Panc1 (cell line): ENCODE data around the gene NAA80. TPM values are rescaled to one million over a fixed set of nuclear protein-coding genes. Genes with fewer than 3 reads are reported as not detected.

Experiments
- ATAC-seq: fragments of 200-7000 bp; cut with Tn5 transposase; 2 replicates; pipeline ENCODE4 v1.9.1; 2020; ENCODE audit warnings: mild to moderate bottlenecking, moderate library complexity
- BruUV-seq: library from RNA; stranded (reverse); fragments of 400-500 nt; replicated peaks from 2 replicates; lab custom pipeline; 2021; lab: Mats Ljungman, UMichigan
- CTCF ChIA-PET: fragments of 300-600 bp; sonication (Branson Sonifier 250); formaldehyde crosslinking; loops from one replicate; lab custom pipeline; 2022; ENCODE audit warnings: antibody characterized with exemption; lab: Charles Lee
- POLR2A ChIA-PET: fragments of 300-600 bp; sonication (Branson Sonifier 250); formaldehyde crosslinking; loops from one replicate; lab custom pipeline; 2022; ENCODE audit warnings: antibody characterized with exemption; lab: Charles Lee
- DNase-seq: peaks from one replicate; pipeline ENCODE4 v3.0.0-alpha.2; 2010; ENCODE audit warnings: low read depth, low spot score
- H3K27ac ChIP-seq: 2 replicates; pipeline ENCODE4 v1.5.1; 2011; ENCODE audit warnings: mild to moderate bottlenecking, low read length, inconsistent platforms
- H3K27me3 ChIP-seq: fragments of 200-500 bp; sonication (Bioruptor generic); 2 replicates; pipeline ENCODE4 v1.6.0; 2014; ENCODE audit warnings: low read length, inconsistent platforms; ENCODE audit not compliant: control insufficient read depth, insufficient read depth
- H3K36me3 ChIP-seq: fragments of 200-500 bp; sonication (Bioruptor generic); 2 replicates; pipeline ENCODE4 v1.5.1; 2014; ENCODE audit warnings: inconsistent platforms, mild to moderate bottlenecking, low read length, moderate library complexity; ENCODE audit not compliant: control insufficient read depth, insufficient read depth
- H3K4me1 ChIP-seq: 2 replicates; pipeline ENCODE4 v1.5.1; 2011; ENCODE audit warnings: inconsistent platforms, mild to moderate bottlenecking, low read length, moderate library complexity; ENCODE audit not compliant: control insufficient read depth, insufficient read depth
- H3K4me3 ChIP-seq, 2 experiments: 2 replicates each; pipeline ENCODE4 v1.5.1; 2011 to 2012; ENCODE audit warnings: low read depth in 2 of 2, low read length in 2 of 2, mild to moderate bottlenecking in 2 of 2, inconsistent platforms in 1 of 2, moderate library complexity in 1 of 2
- H3K9me3 ChIP-seq: fragments of 200-500 bp; sonication (Bioruptor generic); 2 replicates; pipeline ENCODE4 v1.5.1; 2014; ENCODE audit warnings: low read depth, mild to moderate bottlenecking, inconsistent platforms, low read length, moderate library complexity; ENCODE audit not compliant: control insufficient read depth, insufficient read depth
- POLR2AphosphoS5 ChIP-seq: IDR thresholded peaks from 2 replicates; pipeline ENCODE4 v1.6.1; 2012; ENCODE audit warnings: mild to moderate bottlenecking, low read depth, low read length, moderate library complexity
- SIN3A ChIP-seq: IDR thresholded peaks from 2 replicates; pipeline ENCODE4 v1.6.1; 2012; ENCODE audit warnings: low read depth, mild to moderate bottlenecking, low read length, moderate library complexity, borderline replicate concordance; ENCODE audit not compliant: insufficient read depth
- TCF7L2 ChIP-seq: IDR thresholded peaks from 2 replicates; pipeline ENCODE4 v1.6.1; 2011; ENCODE audit warnings: mild to moderate bottlenecking, low read depth, low read length, inconsistent platforms
- in situ Hi-C: cut with HindIII; loops from 2 replicates; pipeline ENCODE4 v1.10.0; 2016; ENCODE audit warnings: low sequenced_read_pairs, low pct_unique_long_range_greater_than_20kb
- intact Hi-C: fragments of 100-400 bp; cut with micrococcal nuclease; formaldehyde crosslinking; loops from one replicate; pipeline ENCODE4 v1.10.0; 2022; ENCODE audit not compliant: unreplicated experiment
- total RNA-seq: library from RNA; stranded (reverse); gene quantifications from one replicate; pipeline ENCODE4 v1.2.1, GENCODE V29; 2021; ENCODE audit not compliant: unreplicated experiment
- TF ChIP-seq, protein P1 (sequence below): fragments of 450-650 bp; IDR thresholded peaks from 2 replicates; pipeline ENCODE4 v1.5.1; 2017; ENCODE audit warnings: mild to moderate bottlenecking
- TF ChIP-seq, protein P2 (sequence below), 2 experiments: IDR thresholded peaks; 2 replicates each; pipeline ENCODE4 v1.6.1; 2011 to 2012; ENCODE audit warnings: low read depth in 2 of 2, control low read depth in 1 of 2, low read length in 1 of 2, mild to moderate bottlenecking in 1 of 2, moderate library complexity in 1 of 2; ENCODE audit not compliant: insufficient read depth in 1 of 2

Gene NAA80
- total RNA-seq, 1 experiment from 2014 or later, result 7.2 TPM

DNA sequence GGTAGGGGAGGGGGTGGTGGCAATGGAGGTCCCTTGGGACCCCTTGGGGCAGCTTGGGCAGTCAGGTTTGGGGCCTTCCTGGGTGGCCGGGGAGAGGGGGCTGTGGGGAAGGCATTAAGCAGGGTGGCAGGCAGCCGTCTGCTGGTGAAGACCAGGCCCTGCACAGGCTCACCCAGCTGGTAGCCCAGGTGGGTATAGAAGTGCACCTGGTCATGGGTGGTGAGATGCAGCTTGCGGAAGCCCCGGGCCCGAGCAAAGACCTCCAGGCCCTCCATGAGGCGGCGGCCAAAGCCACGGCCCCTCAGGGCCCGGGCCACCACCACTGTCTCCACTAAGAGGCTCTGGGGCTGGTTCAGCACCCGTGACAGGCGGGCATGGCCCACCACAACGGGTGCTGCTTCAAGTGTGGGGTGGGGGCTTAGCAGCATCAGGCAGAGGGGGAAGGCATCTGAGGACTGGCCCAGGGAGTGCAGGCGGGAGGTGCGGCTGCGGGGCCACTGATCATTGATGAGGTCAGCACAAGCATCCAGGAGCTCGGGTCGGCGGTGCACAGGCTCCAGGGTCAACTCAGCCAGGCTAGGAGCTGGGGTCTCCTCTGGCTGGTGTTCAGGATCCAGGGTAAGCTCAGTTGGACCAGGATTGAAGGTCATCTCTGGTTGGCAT lies 2.4 kb downstream of the NAA80 start:
- Histone ChIP-seq H3K4me1 (peaks cover 10% of the 10 kb centered on the region), H3K27me3 (no peaks in the 10 kb centered on the region), H3K9me3 (no peaks in the 10 kb centered on the region), H3K36me3 (no peaks in the 10 kb centered on the region), H3K27ac (no peak overlapping the region), H3K4me3 (no peak overlapping the region)
- BruUV-seq, result no TSS peak
- no peak for DNase-seq
- CTCF ChIA-PET, result interaction anchor here (0.6 kb wide), 1 partner anchor 265 kb away, joined by 3 read pairs; no protein-coding TSS in a partner anchor
- in situ Hi-C loops, result no loop called here
- TF ChIP-seq SIN3A (no peak), TCF7L2 (no peak), POLR2AphosphoS5 (no peak)
- TF ChIP-seq, protein P1, sequence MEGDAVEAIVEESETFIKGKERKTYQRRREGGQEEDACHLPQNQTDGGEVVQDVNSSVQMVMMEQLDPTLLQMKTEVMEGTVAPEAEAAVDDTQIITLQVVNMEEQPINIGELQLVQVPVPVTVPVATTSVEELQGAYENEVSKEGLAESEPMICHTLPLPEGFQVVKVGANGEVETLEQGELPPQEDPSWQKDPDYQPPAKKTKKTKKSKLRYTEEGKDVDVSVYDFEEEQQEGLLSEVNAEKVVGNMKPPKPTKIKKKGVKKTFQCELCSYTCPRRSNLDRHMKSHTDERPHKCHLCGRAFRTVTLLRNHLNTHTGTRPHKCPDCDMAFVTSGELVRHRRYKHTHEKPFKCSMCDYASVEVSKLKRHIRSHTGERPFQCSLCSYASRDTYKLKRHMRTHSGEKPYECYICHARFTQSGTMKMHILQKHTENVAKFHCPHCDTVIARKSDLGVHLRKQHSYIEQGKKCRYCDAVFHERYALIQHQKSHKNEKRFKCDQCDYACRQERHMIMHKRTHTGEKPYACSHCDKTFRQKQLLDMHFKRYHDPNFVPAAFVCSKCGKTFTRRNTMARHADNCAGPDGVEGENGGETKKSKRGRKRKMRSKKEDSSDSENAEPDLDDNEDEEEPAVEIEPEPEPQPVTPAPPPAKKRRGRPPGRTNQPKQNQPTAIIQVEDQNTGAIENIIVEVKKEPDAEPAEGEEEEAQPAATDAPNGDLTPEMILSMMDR, result no peak
- TF ChIP-seq, protein P2, sequence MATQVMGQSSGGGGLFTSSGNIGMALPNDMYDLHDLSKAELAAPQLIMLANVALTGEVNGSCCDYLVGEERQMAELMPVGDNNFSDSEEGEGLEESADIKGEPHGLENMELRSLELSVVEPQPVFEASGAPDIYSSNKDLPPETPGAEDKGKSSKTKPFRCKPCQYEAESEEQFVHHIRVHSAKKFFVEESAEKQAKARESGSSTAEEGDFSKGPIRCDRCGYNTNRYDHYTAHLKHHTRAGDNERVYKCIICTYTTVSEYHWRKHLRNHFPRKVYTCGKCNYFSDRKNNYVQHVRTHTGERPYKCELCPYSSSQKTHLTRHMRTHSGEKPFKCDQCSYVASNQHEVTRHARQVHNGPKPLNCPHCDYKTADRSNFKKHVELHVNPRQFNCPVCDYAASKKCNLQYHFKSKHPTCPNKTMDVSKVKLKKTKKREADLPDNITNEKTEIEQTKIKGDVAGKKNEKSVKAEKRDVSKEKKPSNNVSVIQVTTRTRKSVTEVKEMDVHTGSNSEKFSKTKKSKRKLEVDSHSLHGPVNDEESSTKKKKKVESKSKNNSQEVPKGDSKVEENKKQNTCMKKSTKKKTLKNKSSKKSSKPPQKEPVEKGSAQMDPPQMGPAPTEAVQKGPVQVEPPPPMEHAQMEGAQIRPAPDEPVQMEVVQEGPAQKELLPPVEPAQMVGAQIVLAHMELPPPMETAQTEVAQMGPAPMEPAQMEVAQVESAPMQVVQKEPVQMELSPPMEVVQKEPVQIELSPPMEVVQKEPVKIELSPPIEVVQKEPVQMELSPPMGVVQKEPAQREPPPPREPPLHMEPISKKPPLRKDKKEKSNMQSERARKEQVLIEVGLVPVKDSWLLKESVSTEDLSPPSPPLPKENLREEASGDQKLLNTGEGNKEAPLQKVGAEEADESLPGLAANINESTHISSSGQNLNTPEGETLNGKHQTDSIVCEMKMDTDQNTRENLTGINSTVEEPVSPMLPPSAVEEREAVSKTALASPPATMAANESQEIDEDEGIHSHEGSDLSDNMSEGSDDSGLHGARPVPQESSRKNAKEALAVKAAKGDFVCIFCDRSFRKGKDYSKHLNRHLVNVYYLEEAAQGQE (IDR thresholded peaks at IDR 0.05; ENCODE audit: insufficient read depth in 1 of 2, low read depth in 2 of 2, low read length in 1 of 2), result no peak
- POLR2A ChIA-PET, result no interaction called here
- no peak for ATAC-seq
- intact Hi-C loops, result no loop called here

DNA sequence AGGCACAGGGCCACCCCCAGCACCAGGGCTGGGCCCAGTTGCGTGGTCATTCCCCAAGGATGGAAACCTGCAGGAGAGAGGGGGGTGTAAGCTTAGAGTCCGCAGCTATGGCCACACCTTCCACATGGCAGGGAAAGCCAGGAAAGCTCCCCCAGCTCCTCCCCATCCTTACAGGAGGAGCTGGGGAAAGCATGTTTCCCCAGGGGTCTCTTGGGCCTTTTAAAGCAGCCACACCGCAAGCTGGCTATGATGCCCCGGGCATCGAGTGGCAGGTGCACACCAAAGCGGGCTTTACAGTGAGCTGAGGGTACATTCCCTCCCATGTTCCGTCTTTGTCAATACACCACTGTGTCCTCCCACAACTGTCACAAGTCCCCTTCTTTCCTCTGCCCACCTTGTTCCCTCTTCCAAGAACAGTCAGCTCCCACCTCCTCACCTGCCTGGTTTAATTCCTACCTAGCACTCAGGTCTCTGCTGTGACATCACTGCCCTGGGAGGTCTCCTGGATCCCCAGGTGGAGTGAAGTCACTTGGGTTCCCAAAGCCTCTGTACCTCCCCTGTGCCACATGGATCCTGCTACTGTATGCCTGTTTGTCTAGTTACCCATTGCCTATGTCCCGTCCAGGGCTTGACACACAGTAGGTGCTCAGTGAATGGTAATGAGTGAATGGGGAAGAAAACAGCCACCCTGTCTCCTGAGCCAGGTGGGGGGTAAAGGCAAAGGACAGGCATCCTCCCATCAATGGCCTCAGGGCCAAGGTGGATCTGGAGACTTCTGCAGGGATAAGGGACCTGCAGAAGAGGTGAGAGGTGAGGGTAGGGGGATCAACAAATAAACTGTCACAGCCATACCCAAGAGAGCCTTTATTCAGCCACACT lies 3.4 kb downstream of the NAA80 start:
- Histone ChIP-seq H3K36me3 (no peaks in the 10 kb centered on the region), H3K4me1 (peaks cover 13% of the 10 kb centered on the region), H3K27me3 (no peaks in the 10 kb centered on the region), H3K27ac (no peak overlapping the region), H3K4me3 (no peak overlapping the region), H3K9me3 (no peaks in the 10 kb centered on the region)
- in situ Hi-C loops, result no loop called here
- POLR2A ChIA-PET, result no interaction called here
- ATAC-seq (no peak), DNase-seq (no peak)
- intact Hi-C loops, result no loop called here
- TF ChIP-seq, protein P2 (IDR thresholded peaks at IDR 0.05; ENCODE audit: insufficient read depth in 1 of 2, low read depth in 2 of 2, low read length in 1 of 2), result no peak
- TF ChIP-seq, protein P1, result no peak
- no peak for TF ChIP-seq SIN3A
- no peak for TF ChIP-seq POLR2AphosphoS5
- TF ChIP-seq TCF7L2, result no peak
- no TSS peak for BruUV-seq
- CTCF ChIA-PET, result no interaction called here
